ENCODE data around the gene TRABD2B. TPM values are rescaled to one million over a fixed set of nuclear protein-coding genes. Genes with fewer than 3 reads are reported as not detected.

Gene TRABD2B
- total and polyA plus RNA-seq, 2 experiments from 2014 or later, result 1.6 to 2.0 TPM

DNA sequence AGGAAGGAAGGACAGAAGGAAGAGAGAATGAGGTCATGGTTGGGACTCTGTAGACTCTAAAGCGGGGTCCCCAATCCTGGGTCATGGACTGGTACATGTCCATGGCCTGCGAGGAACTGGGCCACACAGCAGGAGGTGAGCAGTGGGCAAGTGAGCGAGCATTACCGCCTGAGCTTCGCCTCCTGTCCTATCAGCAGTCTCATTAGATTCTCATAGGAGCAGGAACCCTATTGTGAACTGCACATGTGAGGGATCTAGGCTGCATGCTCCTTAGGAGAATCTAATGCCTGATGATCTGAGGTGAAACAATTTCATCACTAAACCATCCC is 128.9 kb downstream of the TRABD2B start:
- Mint-ChIP-seq H3K27ac (no peak overlapping the region), H3K9me3 (peaks cover 5% of the 10 kb centered on the region; the same call in 2 of the 3 replicates), H3K27me3 (ENCODE audit: insufficient read depth, low read depth, poor library complexity) (peaks cover 2% of the 10 kb centered on the region), H3K36me3 (ENCODE audit: low read depth) (no peaks in the 10 kb centered on the region; the same call in 2 of the 3 replicates), H3K4me1 (no peaks in the 10 kb centered on the region), H3K4me3 (no peak overlapping the region)
- Histone ChIP-seq H3K4me3 (no peak overlapping the region), H3K9me2 (ENCODE audit: insufficient read depth) (peaks cover 3% of the 10 kb centered on the region; the same call in 1 of the 2 replicates), H2AFZ (no peak overlapping the region), H3K4me1 (ENCODE audit: insufficient read depth) (no peaks in the 10 kb centered on the region), H4K20me1 (replicated peaks; ENCODE audit: insufficient read depth) (no peaks in the 10 kb centered on the region), H3K27me3 (ENCODE audit: insufficient read depth) (no peaks in the 10 kb centered on the region), H3K79me2 (replicated peaks; ENCODE audit: insufficient read depth) (no peaks in the 10 kb centered on the region), H3F3A (replicated peaks; ENCODE audit: low read depth) (no peaks in the 10 kb centered on the region), H3K36me3 (ENCODE audit: insufficient read depth) (no peaks in the 10 kb centered on the region), H3K27ac (ENCODE audit: low read depth) (no peak overlapping the region), H3K4me2 (no peak overlapping the region)
- TF ChIP-seq, protein P1, sequence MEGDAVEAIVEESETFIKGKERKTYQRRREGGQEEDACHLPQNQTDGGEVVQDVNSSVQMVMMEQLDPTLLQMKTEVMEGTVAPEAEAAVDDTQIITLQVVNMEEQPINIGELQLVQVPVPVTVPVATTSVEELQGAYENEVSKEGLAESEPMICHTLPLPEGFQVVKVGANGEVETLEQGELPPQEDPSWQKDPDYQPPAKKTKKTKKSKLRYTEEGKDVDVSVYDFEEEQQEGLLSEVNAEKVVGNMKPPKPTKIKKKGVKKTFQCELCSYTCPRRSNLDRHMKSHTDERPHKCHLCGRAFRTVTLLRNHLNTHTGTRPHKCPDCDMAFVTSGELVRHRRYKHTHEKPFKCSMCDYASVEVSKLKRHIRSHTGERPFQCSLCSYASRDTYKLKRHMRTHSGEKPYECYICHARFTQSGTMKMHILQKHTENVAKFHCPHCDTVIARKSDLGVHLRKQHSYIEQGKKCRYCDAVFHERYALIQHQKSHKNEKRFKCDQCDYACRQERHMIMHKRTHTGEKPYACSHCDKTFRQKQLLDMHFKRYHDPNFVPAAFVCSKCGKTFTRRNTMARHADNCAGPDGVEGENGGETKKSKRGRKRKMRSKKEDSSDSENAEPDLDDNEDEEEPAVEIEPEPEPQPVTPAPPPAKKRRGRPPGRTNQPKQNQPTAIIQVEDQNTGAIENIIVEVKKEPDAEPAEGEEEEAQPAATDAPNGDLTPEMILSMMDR (conservative IDR thresholded peaks at IDR 0.05; ENCODE audit: low read depth in 2 of 2), result no peak
- no peak for DNase-seq (ENCODE audit: low spot score)
- no peak for ATAC-seq

DNA sequence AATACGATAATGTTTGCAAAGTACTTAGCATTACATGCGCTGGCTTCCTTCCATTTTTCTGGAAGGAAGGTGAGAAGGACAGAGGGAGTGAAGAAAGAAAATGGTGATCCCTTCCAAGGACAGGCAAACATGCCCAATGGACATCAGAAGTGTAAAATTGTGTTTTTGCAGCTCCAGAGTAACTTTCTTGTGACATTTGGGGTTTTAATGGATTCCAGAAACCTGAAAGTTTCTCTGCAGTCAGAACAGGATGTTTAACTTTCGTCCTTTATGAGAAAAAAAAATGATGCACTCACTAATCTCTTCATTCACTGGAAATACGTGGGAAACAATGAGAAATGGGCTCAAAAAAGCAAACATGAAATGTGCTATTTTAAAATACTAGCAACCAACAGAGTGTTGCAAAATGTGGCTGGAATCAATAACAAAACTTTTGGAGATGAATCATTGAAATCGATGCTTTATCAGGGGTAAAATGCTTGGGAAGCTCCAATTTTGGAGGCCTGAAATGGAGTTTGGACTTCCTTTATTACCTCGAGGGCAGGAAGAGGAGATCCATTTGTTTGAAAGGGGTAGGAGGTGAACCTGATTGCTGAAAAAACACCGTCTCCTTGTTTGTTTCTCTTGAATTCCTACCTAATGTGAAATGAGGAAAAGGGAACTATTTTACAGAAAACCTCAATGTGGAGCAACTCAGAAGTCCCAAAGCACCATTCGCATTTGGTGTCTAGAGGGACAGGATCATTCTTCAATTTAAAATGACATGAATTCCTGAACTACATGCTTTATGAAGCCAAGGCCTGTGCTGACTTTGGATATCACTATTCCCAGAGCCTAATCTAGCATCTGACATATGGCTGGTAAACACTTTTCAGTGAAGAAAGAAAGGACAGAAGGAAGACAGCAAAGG is 129.5 kb downstream of the TRABD2B start:
- no peaks in the 10 kb centered on the region for H3K36me3 ChIP-seq (ENCODE audit: insufficient read depth)
- no peaks in the 10 kb centered on the region for H3K27me3 ChIP-seq (ENCODE audit: insufficient read depth)
- H3K27ac ChIP-seq (ENCODE audit: low read depth), result no peak overlapping the region
- Mint-ChIP-seq H3K27me3 (ENCODE audit: insufficient read depth, low read depth, poor library complexity) (peaks cover 2% of the 10 kb centered on the region), H3K9me3 (peaks cover 5% of the 10 kb centered on the region; the same call in 2 of the 3 replicates), H3K27ac (no peak overlapping the region), H3K4me3 (no peak overlapping the region), H3K36me3 (ENCODE audit: low read depth) (no peaks in the 10 kb centered on the region; the same call in 2 of the 3 replicates), H3K4me1 (no peaks in the 10 kb centered on the region)
- H4K20me1 ChIP-seq (replicated peaks; ENCODE audit: insufficient read depth), result no peaks in the 10 kb centered on the region
- H3K4me1 ChIP-seq (ENCODE audit: insufficient read depth), result no peaks in the 10 kb centered on the region
- ATAC-seq (no peak), DNase-seq (ENCODE audit: low spot score) (no peak)
- H2AFZ ChIP-seq, result no peak overlapping the region
- H3K4me2 ChIP-seq, result no peak overlapping the region
- H3F3A ChIP-seq (replicated peaks; ENCODE audit: low read depth), result no peaks in the 10 kb centered on the region
- H3K4me3 ChIP-seq, result no peak overlapping the region
- no peaks in the 10 kb centered on the region for H3K79me2 ChIP-seq (replicated peaks; ENCODE audit: insufficient read depth)
- H3K9me2 ChIP-seq (ENCODE audit: insufficient read depth), result peaks cover 3% of the 10 kb centered on the region; the same call in 1 of the 2 replicates
- no peak for TF ChIP-seq EZH2 (IDR thresholded peaks at IDR 0.05; ENCODE audit: low read depth, unreplicated experiment)
- TF ChIP-seq, protein P2, sequence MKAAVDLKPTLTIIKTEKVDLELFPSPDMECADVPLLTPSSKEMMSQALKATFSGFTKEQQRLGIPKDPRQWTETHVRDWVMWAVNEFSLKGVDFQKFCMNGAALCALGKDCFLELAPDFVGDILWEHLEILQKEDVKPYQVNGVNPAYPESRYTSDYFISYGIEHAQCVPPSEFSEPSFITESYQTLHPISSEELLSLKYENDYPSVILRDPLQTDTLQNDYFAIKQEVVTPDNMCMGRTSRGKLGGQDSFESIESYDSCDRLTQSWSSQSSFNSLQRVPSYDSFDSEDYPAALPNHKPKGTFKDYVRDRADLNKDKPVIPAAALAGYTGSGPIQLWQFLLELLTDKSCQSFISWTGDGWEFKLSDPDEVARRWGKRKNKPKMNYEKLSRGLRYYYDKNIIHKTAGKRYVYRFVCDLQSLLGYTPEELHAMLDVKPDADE (IDR thresholded peaks at IDR 0.05), result no peak
- TF ChIP-seq, protein P3, sequence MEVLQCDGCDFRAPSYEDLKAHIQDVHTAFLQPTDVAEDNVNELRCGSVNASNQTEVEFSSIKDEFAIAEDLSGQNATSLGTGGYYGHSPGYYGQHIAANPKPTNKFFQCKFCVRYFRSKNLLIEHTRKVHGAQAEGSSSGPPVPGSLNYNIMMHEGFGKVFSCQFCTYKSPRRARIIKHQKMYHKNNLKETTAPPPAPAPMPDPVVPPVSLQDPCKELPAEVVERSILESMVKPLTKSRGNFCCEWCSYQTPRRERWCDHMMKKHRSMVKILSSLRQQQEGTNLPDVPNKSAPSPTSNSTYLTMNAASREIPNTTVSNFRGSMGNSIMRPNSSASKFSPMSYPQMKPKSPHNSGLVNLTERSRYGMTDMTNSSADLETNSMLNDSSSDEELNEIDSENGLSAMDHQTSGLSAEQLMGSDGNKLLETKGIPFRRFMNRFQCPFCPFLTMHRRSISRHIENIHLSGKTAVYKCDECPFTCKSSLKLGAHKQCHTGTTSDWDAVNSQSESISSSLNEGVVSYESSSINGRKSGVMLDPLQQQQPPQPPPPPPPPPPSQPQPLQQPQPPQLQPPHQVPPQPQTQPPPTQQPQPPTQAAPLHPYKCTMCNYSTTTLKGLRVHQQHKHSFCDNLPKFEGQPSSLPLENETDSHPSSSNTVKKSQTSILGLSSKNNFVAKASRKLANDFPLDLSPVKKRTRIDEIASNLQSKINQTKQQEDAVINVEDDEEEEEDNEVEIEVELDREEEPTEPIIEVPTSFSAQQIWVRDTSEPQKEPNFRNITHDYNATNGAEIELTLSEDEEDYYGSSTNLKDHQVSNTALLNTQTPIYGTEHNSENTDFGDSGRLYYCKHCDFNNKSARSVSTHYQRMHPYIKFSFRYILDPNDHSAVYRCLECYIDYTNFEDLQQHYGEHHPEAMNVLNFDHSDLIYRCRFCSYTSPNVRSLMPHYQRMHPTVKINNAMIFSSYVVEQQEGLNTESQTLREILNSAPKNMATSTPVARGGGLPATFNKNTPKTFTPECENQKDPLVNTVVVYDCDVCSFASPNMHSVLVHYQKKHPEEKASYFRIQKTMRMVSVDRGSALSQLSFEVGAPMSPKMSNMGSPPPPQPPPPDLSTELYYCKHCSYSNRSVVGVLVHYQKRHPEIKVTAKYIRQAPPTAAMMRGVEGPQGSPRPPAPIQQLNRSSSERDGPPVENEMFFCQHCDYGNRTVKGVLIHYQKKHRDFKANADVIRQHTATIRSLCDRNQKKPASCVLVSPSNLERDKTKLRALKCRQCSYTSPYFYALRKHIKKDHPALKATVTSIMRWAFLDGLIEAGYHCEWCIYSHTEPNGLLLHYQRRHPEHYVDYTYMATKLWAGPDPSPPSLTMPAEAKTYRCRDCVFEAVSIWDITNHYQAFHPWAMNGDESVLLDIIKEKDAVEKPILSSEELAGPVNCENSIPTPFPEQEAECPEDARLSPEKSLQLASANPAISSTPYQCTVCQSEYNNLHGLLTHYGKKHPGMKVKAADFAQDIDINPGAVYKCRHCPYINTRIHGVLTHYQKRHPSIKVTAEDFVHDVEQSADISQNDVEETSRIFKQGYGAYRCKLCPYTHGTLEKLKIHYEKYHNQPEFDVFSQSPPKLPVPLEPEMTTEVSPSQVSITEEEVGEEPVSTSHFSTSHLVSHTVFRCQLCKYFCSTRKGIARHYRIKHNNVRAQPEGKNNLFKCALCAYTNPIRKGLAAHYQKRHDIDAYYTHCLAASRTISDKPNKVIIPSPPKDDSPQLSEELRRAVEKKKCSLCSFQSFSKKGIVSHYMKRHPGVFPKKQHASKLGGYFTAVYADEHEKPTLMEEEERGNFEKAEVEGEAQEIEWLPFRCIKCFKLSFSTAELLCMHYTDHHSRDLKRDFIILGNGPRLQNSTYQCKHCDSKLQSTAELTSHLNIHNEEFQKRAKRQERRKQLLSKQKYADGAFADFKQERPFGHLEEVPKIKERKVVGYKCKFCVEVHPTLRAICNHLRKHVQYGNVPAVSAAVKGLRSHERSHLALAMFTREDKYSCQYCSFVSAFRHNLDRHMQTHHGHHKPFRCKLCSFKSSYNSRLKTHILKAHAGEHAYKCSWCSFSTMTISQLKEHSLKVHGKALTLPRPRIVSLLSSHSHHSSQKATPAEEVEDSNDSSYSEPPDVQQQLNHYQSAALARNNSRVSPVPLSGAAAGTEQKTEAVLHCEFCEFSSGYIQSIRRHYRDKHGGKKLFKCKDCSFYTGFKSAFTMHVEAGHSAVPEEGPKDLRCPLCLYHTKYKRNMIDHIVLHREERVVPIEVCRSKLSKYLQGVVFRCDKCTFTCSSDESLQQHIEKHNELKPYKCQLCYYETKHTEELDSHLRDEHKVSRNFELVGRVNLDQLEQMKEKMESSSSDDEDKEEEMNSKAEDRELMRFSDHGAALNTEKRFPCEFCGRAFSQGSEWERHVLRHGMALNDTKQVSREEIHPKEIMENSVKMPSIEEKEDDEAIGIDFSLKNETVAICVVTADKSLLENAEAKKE (CRISPR knock-in tag; IDR thresholded peaks at IDR 0.05), result no peak
- no peak for TF ChIP-seq ZNF114 (CRISPR knock-in tag; IDR thresholded peaks at IDR 0.05)
- no peak for TF ChIP-seq JUNB (IDR thresholded peaks at IDR 0.05; ENCODE audit: unreplicated experiment)
- TF ChIP-seq ZNF331 (CRISPR knock-in tag; IDR thresholded peaks at IDR 0.05; ENCODE audit: low read depth), result no peak
- no peak for TF ChIP-seq POLR2AphosphoS5 (IDR thresholded peaks at IDR 0.05; ENCODE audit: low read depth)
- TF ChIP-seq EZH2phosphoT487 (IDR thresholded peaks at IDR 0.05; ENCODE audit: unreplicated experiment), result no peak
